ENCODE results near the gene ITGA11. TPM values are rescaled to one million over a fixed set of nuclear protein-coding genes. Genes with fewer than 3 reads are reported as not detected.

Gene ITGA11
- total RNA-seq, 3 donors from 2014 or later (not counting 1 experiment from before 2014, with no cell fraction given) = not detected

GRCh38 chr15:68275165-68275746 lies 156.7 kb downstream of the ITGA11 start:
- Histone ChIP-seq H3K9me3 (ENCODE audit: control insufficient read depth, insufficient read depth, low read length) (no peaks in the 10 kb centered on the region), H3K36me3 (ENCODE audit: control insufficient read depth, insufficient read depth, low read length) (no peaks in the 10 kb centered on the region), H3K27ac (ENCODE audit: low read length) (no peak overlapping the region), H3K4me1 (ENCODE audit: control insufficient read depth, insufficient read depth, low read length) (peaks cover 22% of the 10 kb centered on the region), H3K4me3 (ENCODE audit: low read length) (no peak overlapping the region), H3K27me3 (ENCODE audit: control insufficient read depth, insufficient read depth, low read length) (no peaks in the 10 kb centered on the region)
- no peak for ATAC-seq
- DNase-seq = no peak
- H3K4me3 Mint-ChIP-seq = peak overlapping the region; percentile 32
- H3K36me3 Mint-ChIP-seq = no peaks in the 10 kb centered on the region
- intact Hi-C loops (cut with micrococcal nuclease) = loop anchor here (5.0 kb wide), 1 partner anchor 433 kb away; the partner anchor contains the start of gene RNU6-1
- H3K27me3 Mint-ChIP-seq (ENCODE audit: low read depth in 2 of 2) = no peaks in the 10 kb centered on the region
- TF ChIP-seq CTCF (IDR thresholded peaks at IDR 0.05) = no peak
- 91% methylated on average over 3 of the region's 3 CpGs for WGBS (ENCODE audit: insufficient coverage)
- H3K4me1 Mint-ChIP-seq = peaks cover 29% of the 10 kb centered on the region in 2 donors
- H3K9me3 Mint-ChIP-seq = no peaks in the 10 kb centered on the region
- no peak overlapping the region for H3K27ac Mint-ChIP-seq

GRCh38 chr15:68274201-68274848 lies 157.6 kb downstream of the ITGA11 start:
- no peak overlapping the region for H3K27ac Mint-ChIP-seq

GRCh38 chr15:68272721-68273271 lies 159.2 kb downstream of the ITGA11 start:
- H3K4me3 Mint-ChIP-seq = no peak overlapping the region
- H3K4me1 ChIP-seq (ENCODE audit: control insufficient read depth, insufficient read depth, low read length) = peaks cover 10% of the 10 kb centered on the region
- H3K27me3 Mint-ChIP-seq (ENCODE audit: low read depth in 2 of 2) = peaks cover 7 to 9% of the 10 kb centered on the region in 2 donors
- peaks cover 10 to 11% of the 10 kb centered on the region in 2 donors for H3K4me1 Mint-ChIP-seq
- no peak for DNase-seq
- H3K27ac ChIP-seq (ENCODE audit: low read length) = no peak overlapping the region
- no peaks in the 10 kb centered on the region for H3K36me3 ChIP-seq (ENCODE audit: control insufficient read depth, insufficient read depth, low read length)
- H3K4me3 ChIP-seq (ENCODE audit: low read length) = no peak overlapping the region
- H3K9me3 Mint-ChIP-seq = no peaks in the 10 kb centered on the region
- no peak for ATAC-seq
- 100% methylated on average over 1 of the region's 1 CpG for WGBS (ENCODE audit: insufficient coverage)
- H3K9me3 ChIP-seq (ENCODE audit: control insufficient read depth, insufficient read depth, low read length) = no peaks in the 10 kb centered on the region
- no peaks in the 10 kb centered on the region for H3K36me3 Mint-ChIP-seq
- no peak overlapping the region for H3K27ac Mint-ChIP-seq
- no peak for TF ChIP-seq CTCF (IDR thresholded peaks at IDR 0.05)
- H3K27me3 ChIP-seq (ENCODE audit: control insufficient read depth, insufficient read depth, low read length) = peaks cover 6% of the 10 kb centered on the region
- intact Hi-C loops (cut with micrococcal nuclease) = no loop called here

More at GRCh38 chr15:68274201-68274848, 157.6 kb downstream of the ITGA11 start:
- DNase-seq = no peak
- Mint-ChIP-seq H3K4me1 (peaks cover 20 to 21% of the 10 kb centered on the region in 2 donors), H3K9me3 (no peaks in the 10 kb centered on the region), H3K4me3 (no peak overlapping the region), H3K36me3 (no peaks in the 10 kb centered on the region), H3K27me3 (ENCODE audit: low read depth in 2 of 2) (peaks cover 0 to 2% of the 10 kb centered on the region in 2 donors)
- intact Hi-C loops (cut with micrococcal nuclease) = no loop called here
- no peaks in the 10 kb centered on the region for H3K9me3 ChIP-seq (ENCODE audit: control insufficient read depth, insufficient read depth, low read length)
- no peak overlapping the region for H3K27ac ChIP-seq (ENCODE audit: low read length)
- no peaks in the 10 kb centered on the region for H3K27me3 ChIP-seq (ENCODE audit: control insufficient read depth, insufficient read depth, low read length)
- no peak for ATAC-seq
- WGBS (ENCODE audit: insufficient coverage) = 83% methylated on average over 5 of the region's 5 CpGs
- no peak for TF ChIP-seq CTCF (IDR thresholded peaks at IDR 0.05)
- peaks cover 19% of the 10 kb centered on the region for H3K4me1 ChIP-seq (ENCODE audit: control insufficient read depth, insufficient read depth, low read length)
- no peaks in the 10 kb centered on the region for H3K36me3 ChIP-seq (ENCODE audit: control insufficient read depth, insufficient read depth, low read length)
- H3K4me3 ChIP-seq (ENCODE audit: low read length) = no peak overlapping the region

Measured in natural killer cell (primary cell).